Measurements from ENCODE around the gene RFX2. TPM values are rescaled to one million over a fixed set of nuclear protein-coding genes. Genes with fewer than 3 reads are reported as not detected.

Gene RFX2
- total and polyA plus RNA-seq, 9 donors: 5.9 to 31.2 (median 13.3) TPM

GRCh38 chr19:6060600-6061375, 49.5 kb downstream of the RFX2 start:
- Histone ChIP-seq H3K36me3 (no peaks in the 10 kb centered on the region), H3K27me3 (no peaks in the 10 kb centered on the region), H3K4me1 (ENCODE audit: insufficient read depth) (peaks cover 33% of the 10 kb centered on the region), H3K4me3 (no peak overlapping the region), H3K27ac (no peak overlapping the region), H3K9me3 (no peaks in the 10 kb centered on the region)
- DNase-seq: peak in 1 of 5 donors; percentile 45
- 82 to 87% (median 86%) methylated on average over 21 of the region's 21 CpGs for WGBS, 3 donors
- no peak for TF ChIP-seq POLR2A (IDR thresholded peaks at IDR 0.05)
- no peak for TF ChIP-seq EP300 (IDR thresholded peaks at IDR 0.05)
- no peak for TF ChIP-seq CTCF (IDR thresholded peaks at IDR 0.05)
- intact Hi-C loops (cut with DNase I): loop anchor here in 1 of 4 donors (5.0 kb wide), 1 partner anchor 47 kb away; no protein-coding TSS in a partner anchor

GRCh38 chr19:6059988-6060599, 50.2 kb downstream of the RFX2 start:
- no peak for DNase-seq
- 89 to 95% (median 90%) methylated on average over 4 of the region's 4 CpGs for WGBS, 3 donors
- Histone ChIP-seq H3K4me3 (no peak overlapping the region), H3K9me3 (no peaks in the 10 kb centered on the region), H3K36me3 (no peaks in the 10 kb centered on the region), H3K4me1 (ENCODE audit: insufficient read depth) (peaks cover 33% of the 10 kb centered on the region), H3K27ac (peak overlapping the region in 1 of 2 donors; percentile 94), H3K27me3 (no peaks in the 10 kb centered on the region)
- intact Hi-C loops (cut with DNase I): loop anchor here (2.0 to 10.0 kb wide), 3 partner anchors 47 to 215 kb away; partner anchors contain the start of genes MLLT1 (in 1 of the 4) and RFX2 (in 1 of the 4)
- TF ChIP-seq CTCF (IDR thresholded peaks at IDR 0.05) (no peak), EP300 (IDR thresholded peaks at IDR 0.05) (no peak), POLR2A (IDR thresholded peaks at IDR 0.05) (no peak)

DNA sequence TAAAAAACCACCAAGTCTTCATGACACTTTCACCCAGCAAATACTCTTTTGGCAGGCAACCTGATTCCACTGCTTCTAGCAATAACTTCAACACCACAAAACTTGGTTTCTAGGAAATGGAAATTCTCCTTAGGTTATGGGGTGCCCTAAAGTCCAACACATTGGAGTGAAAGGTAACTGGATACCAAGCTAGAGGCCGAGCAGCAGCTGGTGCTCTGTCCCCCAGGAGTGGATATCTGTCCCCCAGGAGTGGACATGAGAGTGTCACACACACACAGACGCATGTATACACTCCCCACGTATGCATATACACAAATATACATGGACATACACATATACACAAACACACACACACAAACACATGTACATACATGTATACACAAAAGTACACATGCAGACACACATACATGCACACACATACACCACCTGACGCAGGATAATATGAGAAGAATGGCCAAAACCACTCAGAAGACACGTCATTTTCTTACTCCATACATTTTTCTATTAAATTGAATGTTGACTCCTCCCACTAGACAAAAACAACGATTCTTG, 50.8 kb downstream of the RFX2 start:
- intact Hi-C loops (cut with DNase I): loop anchor here in 3 of 4 donors (2.0 to 10.0 kb wide), 3 partner anchors 48 to 215 kb away; partner anchors contain the start of genes MLLT1 (in 1 of the 3) and RFX2 (in 1 of the 3)

GRCh38 chr19:6058518-6059201, 51.6 kb downstream of the RFX2 start:
- intact Hi-C loops (cut with DNase I): loop anchor here in 3 of 4 donors (2.0 to 10.0 kb wide), 3 partner anchors 49 to 216 kb away; partner anchors contain the start of genes MLLT1 (in 1 of the 3) and RFX2 (in 1 of the 3)
- peaks cover 33% of the 10 kb centered on the region for H3K4me1 ChIP-seq (ENCODE audit: insufficient read depth)
- peak overlapping the region; percentile 72 to 94 for H3K27ac ChIP-seq
- 61 to 69% (median 65%) methylated on average over 17 of the region's 17 CpGs for WGBS, 3 donors
- TF ChIP-seq CTCF (IDR thresholded peaks at IDR 0.05) (no peak), POLR2A (IDR thresholded peaks at IDR 0.05) (no peak), EP300 (IDR thresholded peaks at IDR 0.05) (no peak)
- H3K27me3 ChIP-seq: no peaks in the 10 kb centered on the region
- no peak overlapping the region for H3K4me3 ChIP-seq
- H3K9me3 ChIP-seq: no peaks in the 10 kb centered on the region
- DNase-seq: no peak
- H3K36me3 ChIP-seq: no peaks in the 10 kb centered on the region

More for the DNA sequence above, 50.8 kb downstream of the RFX2 start:
- Histone ChIP-seq H3K9me3 (no peaks in the 10 kb centered on the region), H3K27me3 (no peaks in the 10 kb centered on the region), H3K4me1 (ENCODE audit: insufficient read depth) (peaks cover 33% of the 10 kb centered on the region), H3K36me3 (no peaks in the 10 kb centered on the region), H3K27ac (peak overlapping the region in 1 of 2 donors; percentile 94), H3K4me3 (no peak overlapping the region)
- no peak for DNase-seq
- 83 to 87% (median 85%) methylated on average over 6 of the region's 6 CpGs for WGBS, 3 donors
- no peak for TF ChIP-seq EP300 (IDR thresholded peaks at IDR 0.05)

All from ovary (tissue), 9 donors.